Activated gamma-delta T cell treated with Interleukin-2 at 50 U/mL for 16 hours (primary cell): Measurements from ENCODE around the gene MYRF.
A peak's percentile ranks its signal among the peaks of the same experiment; 100 is the strongest.

Experiments used
- DNase-seq: peaks from one replicate; pipeline ENCODE4 v3.0.0-alpha.2; 2020

The MYRF gene

DNA sequence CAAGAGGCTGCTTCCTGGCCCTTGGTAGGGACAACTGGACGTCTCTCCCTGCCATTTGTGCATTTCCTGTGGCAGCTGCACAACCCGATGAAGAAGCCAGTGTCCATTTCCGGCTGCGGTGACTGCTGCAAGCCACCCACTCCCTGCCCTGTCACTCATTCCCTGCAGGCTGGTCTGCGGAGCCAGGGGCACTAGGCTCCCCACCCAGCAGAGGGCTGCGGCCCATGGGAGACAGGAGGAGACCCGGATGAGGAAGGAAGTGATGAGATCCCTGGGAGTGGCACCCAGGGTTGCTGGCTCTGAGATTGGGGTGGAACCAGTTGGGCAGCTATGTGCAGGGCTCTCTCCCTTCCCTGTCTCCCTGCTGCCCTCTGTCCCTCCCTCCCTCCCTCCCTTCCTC is 10.0 kb upstream of the MYRF start:
- DNase-seq, result no peak

DNA sequence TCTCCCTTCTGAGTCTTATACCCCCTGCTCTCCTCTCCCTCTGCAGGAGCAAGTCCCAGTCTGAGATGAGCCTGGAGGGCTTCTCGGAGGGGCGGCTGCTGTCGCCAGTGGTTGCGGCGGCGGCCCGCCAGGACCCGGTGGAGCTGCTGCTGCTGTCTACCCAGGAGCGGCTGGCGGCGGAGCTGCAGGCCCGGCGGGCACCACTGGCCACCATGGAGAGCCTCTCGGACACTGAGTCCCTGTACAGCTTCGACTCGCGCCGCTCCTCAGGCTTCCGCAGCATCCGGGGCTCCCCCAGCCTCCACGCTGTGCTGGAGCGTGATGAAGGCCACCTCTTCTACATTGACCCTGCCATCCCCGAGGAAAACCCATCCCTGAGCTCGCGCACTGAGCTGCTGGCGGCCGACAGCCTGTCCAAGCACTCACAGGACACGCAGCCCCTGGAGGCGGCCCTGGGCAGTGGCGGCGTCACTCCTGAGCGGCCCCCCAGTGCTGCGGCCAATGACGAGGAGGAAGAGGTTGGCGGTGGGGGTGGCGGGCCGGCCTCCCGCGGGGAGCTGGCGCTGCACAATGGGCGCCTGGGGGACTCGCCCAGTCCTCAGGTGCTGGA is 8.8 kb upstream of the MYRF start:
- DNase-seq, result no peak

DNA sequence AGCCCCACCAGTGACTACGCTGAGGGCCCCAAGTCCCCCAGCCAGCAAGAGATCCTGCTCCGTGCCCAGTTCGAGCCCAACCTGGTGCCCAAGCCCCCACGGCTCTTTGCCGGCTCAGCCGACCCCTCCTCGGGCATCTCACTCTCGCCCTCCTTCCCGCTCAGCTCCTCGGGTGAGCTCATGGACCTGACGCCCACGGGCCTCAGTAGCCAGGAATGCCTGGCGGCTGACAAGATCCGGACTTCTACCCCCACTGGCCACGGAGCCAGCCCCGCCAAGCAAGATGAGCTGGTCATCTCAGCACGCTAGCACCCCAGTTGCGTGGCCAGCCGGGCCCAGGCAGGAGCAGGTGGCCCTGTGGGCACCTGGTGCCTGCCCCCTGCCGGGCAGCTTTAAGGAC is 8.3 kb upstream of the MYRF start:
- DNase-seq, result no peak

DNA sequence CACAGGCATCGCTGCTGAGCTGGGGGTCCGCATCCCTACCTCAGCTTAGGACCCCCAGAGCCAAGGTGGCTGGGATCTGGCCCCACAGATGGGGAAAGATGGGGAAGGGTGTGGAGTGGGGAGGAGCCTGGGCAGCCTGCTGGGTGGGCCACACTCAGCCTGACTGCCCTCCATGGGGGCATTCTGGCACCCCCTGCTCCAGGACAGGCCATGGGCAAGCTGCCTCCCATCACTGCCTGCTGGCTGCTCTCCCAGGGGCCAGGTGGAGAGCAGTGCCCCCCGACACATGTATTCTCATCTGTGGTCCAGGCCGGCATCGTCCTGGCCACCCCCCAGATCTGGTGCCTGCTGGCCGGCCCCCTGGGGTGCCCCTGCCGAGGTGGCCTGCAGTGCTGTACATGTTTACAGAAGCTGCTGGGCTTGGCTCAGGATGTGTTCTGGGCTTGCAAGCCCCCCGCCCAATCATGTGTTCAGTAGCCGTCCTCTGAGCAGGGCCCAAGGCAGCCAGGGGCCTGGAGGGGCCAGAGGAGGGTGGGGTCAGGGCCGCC is 7.8 kb upstream of the MYRF start:
- DNase-seq, result no peak

DNA sequence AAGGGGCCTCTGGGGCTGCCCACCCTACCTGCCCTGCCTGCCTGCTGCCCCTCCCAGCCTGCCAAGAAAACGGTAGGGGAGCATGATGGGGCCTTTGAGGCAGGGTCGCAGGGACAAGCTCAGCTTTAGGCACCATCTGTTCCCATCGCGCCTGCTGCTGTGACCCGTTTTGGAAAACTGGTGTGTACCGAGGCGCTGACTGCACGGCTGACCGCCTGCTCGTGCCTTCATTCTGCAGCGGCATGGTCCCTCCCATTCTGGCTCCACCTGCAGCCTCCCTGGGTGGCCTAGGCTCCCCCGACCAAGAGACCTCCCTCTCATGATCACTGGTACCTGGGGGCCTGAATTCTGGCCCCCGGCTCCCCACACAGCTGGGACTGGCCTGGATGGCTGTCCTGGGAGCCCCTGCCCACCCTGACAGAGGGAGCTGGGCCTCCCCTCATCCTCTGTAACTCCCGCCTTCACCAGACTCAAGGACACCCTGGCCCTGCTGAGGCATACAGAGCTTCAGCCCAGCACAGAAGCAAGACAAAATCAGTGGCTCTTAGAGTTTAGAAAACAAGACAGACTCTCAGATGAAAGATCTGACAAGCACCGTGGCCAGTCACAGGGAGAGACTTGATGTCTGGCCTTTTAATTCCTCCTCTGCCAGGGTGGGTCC is 6.5 kb upstream of the MYRF start:
- no peak for DNase-seq

DNA sequence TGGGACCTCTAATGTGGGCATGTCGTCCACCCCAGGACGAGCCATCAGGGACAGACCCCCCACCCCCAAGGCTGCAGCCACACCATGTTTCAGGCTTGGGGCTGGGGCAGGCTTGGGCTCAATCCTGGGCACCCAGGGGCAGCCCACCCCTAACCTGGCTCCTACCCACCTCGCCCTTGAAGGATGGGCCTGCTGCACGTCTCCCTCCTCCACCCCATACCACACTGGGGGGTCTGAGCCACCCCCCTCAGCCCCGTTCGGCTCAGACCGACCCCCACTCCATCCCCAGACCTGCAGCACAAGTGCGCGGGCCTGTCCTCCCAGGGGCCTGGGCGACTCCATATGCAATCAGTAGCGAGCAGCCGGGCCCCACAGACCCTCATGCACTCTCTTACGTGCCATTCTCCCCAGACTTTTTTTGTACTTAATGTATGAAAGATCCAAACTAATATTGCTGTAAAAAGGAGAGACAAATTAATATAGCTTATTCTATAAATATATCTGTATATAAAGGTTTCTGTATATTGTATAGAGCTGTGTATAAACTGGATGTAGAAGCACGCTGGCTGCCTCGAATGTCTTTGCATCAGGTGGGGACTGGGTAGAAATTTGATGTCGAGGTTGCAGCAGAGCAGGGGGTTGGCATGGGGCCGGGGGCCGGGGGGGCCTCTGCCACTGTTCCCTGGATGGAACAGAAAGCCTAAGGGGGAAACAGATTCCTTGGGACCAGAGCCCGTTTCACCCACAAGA is 5.8 kb upstream of the MYRF start:
- no peak for DNase-seq

DNA sequence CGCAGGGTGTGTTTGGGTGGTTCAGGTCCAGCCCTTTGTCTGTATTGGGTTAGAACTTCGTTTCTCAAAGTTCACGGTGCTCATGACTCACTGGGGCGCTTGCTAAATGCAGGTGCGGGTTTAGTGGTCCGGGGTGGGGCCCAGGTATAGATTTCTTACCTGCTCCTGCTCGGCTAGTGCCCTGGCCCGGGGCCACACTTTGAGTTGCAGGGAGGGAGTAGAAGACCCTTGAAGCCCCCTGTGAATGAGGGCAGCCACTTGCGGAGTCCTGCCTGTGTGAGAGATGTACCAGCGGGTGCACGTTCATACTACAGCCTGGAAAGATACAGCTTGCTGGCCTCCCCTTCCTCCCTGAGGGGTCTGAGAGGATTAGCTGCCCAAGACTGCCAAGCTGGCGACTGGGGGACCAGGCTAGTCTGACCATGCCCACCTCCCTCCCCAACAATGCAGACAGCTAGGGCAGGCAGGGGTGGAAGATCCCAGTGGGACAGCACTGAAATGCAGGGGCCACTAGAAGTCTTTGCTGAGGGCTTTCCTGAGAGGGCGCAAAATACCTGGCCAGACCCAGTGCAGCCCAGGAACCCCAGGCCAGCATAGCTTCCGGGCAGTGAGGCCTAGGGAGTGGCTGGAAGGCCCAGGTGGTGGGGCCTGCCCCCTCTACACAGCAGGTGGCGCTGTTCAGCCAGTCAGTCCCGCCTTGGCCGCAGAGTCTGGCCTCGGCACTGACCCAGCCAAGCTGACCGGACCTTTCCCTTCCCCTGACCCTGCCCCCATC is 5.1 kb upstream of the MYRF start:
- DNase-seq, result peak; percentile 37

DNA sequence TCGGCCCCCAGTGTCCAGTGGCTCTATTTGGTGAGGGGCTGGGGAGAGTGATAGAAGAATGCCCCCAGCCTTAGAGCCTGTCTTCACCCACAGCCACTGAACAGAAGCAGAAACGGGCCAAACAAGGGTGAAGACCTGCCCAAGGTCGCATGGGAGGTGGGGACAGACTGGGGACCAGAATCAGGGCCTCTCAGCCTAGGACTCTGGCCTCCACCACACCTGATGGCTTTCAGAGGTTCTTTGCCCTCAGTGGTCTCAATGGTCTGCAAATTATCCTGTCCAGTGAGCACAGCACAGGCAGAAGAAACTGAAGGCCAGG is 4.5 kb upstream of the MYRF start:
- DNase-seq, result no peak

DNA sequence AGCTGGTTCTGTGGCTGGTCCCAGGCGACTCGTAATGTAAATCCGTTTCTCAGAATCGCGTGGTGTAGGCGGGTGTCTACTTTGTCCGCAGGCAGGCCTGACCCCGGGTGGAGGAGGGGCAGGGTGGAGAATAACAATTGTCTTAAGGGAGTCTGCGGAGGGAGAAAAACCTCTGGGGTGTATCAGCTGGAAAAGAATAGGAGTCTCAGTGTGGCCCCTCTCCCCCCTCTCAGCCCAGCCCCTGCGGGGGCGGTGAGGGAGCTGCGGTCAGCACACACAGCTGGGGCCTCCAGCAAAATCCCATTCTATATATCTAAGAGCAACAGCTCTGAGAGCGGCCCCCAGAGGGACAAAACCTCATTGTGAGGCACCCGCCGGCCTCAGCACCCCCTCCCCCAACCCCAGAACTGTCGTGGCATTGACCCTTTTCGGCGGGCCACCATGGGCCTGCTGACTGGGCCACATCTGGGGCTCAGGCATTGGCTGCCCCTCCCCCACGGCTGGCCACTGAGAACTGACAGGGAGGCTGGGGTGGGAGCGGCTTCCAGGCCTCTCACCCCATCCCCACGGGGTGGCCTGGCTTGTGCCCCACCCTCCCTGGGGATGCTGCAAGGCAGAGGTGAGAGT is 2.7 kb upstream of the MYRF start:
- no peak for DNase-seq

DNA sequence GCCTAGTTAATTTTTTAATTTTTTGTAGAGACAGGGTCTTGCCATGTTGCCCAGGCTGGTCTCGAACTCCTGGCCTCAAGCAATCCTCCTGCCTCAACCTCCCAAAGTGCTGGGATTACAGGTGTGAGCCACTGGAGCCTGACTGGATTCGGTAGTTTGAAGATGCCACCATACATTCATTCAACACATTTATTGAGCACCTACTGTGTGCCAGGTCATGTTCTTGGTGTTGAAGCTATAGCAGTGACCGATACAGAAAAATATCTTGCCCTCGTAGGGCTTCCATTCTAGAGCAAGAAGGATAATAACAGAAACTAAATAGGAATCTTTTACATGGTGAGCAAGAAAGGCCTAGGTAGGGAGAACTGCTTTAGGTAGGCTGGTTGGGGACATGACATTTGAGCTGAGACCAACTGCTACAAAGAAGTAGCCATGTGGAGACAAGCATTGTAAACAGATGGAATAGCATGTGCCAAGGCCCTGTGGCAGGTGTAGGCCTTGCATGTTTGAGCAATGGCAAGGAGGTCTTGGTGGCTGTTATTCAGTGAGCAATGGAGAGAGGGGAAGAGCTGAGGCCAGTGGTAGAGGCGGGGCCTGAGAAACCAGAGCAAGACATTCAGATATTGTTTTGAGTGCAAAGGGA is 1.7 kb upstream of the MYRF start:
- no peak for DNase-seq

DNA sequence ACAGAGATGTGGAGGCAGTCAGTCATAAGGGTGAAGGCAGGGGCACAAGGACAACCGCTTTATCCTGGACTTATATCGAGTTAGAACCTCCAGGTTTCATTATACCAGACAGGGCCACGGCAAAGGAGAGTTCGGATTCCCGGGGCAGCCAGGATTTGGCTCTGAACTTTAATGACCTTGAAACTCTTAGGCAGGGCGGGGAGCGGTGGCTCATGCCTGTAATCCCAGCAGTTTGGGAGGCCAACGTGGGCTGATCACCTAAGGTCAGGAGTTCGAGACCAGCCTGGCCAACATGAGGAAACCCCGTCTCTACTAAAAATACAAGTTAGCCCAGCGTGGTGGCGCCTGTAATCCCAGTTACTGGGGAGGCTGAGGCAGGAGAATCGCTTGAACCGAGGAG is 1.1 kb upstream of the MYRF start:
- no peak for DNase-seq

DNA sequence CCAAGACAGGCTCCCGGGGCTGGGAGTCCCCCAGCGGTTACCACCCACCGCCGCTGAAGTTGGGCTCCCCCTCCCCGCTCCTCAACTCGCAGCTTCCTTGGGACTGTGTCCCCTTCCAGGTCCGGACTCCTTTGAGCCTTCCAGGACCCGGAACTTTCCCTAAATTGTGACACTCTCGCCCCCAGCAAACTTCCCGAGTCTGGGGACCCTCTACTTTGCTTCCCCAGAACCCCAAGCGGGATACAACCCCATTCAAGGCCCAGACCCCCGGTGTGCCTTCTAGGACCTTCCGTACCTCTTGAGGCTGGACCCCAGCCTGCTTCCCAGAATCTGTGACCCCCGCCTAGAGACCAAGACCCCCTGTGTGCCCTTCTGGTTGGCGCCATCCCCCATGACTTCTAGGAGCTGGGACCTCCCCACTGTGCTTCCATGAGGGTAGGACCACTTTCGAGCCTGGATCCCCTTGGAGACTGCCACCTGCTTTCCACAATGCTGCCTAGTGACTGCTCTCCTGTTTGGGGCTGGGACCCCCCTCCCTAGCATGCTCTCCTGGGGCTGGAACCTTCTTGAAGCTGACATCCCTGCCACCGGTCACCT is 587 bp downstream of the MYRF start:
- DNase-seq, result no peak

DNA sequence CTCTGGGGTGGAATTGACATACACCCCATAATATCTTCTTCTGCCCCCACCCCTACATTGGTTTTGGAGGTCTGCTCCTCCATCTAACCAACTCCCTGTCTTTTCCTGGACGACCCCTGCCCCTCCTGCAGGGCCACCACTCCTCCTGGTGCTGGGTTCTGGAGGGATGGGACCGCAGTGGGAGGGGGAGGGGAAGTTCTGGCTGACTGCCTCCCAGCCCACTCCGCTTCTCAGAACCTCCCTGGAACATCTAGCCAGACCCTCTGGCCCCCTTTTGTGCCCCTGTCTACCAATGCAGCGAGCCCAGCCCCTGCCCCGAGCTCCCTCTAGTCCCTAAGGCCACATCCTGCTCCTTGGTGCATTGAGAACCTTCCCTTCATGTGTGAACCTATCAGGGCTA is 1.2 kb downstream of the MYRF start:
- DNase-seq, result no peak

DNA sequence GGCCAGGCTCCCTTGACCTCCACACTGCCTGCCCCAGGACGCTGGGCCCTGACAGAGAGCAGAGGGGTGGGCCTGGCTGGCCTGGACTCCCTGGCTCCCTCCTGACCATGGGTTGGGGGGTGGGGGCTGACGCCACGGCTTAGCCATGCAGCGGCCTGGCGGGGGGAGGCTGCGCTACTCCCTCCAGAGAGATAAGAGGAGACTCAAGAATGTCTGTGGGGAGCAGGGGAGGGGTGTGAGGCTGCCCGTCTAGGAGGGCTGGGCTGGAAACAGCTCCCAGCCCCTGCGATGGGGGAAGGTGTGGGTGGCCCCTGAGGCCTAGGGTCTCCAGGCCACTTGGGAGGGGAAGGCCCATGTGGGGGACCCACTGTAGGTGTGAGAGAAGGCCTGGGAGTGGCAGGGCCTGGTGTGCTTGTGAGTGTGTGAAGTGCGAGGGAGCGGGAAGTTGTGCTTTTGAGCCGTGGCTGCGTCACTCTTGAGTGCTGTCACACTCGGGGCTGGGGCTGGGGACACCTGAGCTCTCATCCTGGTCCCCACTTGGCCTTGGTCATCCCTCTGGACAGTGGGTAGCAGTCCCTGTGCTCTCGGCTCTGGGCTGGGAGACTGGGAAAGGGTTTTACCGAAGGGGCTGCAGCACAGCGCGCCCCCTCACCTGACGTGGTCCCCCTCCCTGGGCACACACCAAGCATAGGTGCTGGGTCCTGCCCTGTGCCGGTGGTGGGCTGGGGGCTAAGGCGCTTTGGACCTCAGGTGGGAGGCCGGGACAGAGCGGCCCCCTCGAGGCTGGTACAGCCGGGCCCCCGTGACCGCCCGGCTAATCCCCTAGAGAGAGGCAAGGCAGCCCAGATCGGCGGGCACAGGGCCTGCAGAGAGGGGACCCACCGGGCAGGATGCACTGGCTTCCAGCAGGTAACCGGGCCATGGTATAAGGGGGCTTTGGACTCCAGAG is 2.4 kb downstream of the MYRF start:
- no peak for DNase-seq

DNA sequence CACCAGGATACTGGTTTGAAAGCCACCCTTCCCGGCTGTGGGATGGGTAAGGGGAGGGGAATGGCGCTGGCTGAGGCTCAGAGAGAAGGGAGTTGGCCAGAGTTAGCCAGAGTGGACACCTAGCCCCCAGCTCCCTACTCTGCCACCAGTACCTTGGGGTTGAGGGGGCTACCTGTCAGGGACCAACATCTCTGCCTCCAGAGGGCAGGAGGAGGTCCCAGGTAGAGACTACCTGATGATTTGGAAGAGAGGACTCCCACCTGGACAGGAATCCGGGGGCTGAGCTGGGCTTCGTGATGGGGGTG is 3.7 kb downstream of the MYRF start:
- DNase-seq, result no peak

DNA sequence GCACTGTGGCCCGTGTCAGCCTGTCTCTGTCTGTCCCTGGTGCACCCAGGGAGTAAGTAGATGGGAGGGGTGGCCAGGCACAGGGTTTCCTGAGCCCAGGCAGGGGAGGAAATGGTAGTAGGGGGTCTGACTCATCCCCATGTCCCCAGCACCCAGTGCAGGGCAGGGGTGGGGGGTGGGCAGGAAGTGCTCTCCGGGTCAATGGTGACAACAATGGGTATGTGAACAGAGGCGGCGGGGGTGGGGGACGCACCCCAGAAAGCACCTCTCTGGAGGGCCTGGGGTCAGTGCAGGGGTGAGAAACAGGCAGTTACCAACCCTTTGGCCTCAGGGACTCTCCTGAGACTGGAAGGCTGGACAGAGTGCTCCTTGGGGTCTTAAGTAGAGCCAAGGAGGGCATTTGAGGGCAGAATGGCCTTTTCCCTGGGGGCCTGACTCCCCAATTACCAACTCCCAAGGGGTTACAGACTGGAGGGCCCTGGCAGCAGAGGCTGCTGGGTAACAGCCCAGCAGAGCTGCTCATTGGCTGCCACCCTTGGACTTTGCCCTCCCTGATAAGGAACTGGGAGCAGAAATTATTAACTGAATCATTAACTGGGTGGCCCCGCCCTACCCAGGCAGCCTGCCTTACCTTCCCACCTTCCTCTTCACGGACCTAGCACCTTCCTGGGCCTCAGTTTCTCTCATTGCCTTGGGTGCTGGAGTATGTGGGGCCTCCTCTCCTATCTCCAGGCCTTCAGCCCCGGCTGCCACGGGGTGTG is 4.2 kb downstream of the MYRF start:
- peak; percentile 66 for DNase-seq

DNA sequence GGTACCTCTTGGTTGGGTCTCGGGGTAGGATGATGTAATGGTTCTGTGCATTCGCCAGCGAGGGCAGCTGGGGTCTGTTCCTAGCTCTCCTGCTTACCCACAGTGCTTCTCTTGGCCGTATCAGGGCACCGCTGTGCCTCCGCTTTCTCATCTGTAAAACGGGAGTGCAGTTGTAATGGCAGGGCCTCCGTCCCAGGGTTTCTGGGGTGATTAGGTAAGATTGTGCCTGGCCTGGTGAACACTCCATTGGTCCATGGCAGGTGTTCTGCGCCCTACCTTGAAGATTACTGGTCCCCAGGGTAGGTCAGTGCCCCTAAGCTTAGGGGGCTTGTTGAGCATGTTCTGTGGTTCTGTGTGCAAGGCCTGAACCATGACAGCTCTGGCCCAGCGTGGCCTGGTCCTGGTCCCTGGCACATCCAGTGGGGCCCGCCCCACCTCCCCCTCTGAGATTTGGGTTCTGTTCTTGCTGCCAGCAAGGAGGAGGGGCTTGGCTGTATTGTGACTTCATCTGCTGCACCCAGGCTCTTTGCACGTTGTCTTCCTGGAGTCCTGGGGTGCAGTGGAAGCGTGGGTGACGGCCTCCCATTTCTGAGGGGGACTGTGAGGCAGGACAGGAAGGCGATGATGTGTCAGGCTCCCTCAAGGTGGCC is 4.9 kb downstream of the MYRF start:
- no peak for DNase-seq

DNA sequence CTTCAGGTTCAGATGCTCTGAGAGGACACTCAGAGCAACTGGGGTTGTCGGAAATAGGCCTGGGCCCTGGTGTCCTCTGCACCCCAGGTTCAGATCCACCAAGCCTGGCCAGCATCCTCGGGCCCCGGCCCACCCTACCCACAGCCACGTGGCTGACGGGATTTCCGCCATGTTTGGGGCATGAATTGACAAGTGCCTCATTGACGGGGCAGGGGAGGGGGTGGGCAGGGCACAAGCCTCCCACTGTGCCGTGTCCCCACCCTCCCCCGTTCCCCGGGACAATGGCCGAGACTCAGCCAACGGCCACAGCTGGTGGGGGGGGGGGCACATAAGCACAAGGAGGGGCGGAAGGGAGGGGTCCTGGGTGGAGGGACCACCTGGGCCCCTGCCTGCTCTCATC is 8.5 kb downstream of the MYRF start:
- no peak for DNase-seq

DNA sequence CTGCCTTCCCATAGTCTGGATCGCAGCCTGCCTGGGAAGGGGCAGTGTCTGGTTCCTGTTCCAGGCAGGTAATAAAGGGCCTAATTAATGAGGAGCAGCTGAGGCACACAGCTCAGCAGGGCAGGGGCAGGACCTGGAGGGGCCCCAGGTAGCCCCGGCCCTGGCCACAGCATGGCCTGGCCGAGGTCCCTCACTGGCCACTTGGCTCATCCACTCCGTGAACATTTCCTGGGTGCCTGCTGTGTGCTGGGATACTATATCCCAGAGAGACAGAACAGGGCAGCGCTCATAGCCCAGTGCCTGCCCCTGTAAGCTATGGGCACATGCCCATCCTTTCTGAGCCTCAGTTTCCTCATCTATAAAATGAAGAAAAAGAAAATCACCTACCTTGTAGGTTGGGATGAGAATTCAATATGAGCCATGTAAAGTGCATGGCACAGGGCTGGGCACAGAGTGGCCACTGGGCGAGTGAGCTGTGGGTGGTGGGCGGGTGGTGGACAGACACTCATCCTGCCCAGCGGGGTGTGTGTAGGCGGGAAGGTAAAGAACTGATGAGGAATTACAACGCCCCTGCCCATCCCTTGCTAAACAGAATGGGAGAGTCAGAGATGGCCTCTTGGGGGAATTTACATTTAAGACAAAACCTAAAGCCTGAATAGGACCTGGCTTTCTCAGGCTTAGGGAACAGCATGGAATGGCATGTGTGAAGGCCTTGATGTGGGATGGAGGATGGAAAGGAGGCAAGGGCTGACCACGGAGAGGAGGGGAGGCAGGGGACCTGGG is 9.2 kb downstream of the MYRF start:
- DNase-seq, result no peak
